Measurements from ENCODE around the gene PDZD7. TPM values are rescaled to one million over a fixed set of nuclear protein-coding genes. Genes with fewer than 3 reads are reported as not detected.

The PDZD7 gene
- total and polyA plus RNA-seq, 9 donors = 0.07 to 1.2 (median 0.63) TPM

DNA sequence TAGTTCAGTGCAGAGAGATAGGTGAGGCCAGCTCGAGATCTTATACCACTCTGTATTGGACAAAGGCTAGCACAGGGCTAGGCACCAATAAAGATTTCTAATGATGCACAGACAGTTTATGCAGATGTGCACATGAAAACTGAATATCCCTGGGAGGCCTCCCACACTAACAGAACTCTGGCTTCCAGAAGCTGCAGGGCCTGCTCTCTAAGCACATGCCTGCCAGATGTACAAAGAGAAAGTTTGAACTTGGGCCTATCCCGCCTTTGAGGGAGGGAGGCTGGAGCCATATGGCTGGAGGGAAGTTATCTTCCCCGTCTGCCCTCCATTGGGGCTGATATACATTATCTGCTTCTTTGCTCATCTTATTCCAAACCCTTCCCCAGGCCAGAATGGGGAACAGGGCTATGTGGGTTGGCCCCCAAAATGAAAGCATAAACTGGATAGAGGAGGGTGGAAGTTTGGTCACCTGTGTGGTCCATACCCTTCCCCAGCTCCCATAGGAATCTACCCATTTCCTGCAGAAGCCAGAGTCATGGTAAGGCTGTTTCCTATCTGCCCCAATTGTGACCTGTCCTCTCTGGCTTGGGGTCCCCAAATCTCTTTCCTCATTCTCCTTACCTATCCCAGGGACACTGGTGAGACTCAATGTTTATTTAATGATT is 34.7 kb upstream of the PDZD7 start:
- H3K27me3 ChIP-seq = peaks cover 3% of the 10 kb centered on the region
- 66 to 69% (median 67%) methylated on average over 3 of the region's 3 CpGs for WGBS, 3 donors

GRCh38 chr10:101064415-101065030 is 33.6 kb upstream of the PDZD7 start:
- Histone ChIP-seq H3K4me3 (no peak overlapping the region), H3K27me3 (peaks cover 3% of the 10 kb centered on the region), H3K4me1 (ENCODE audit: insufficient read depth) (peaks cover 12% of the 10 kb centered on the region), H3K36me3 (no peaks in the 10 kb centered on the region), H3K9me3 (no peaks in the 10 kb centered on the region), H3K27ac (no peak overlapping the region)
- intact Hi-C loops (cut with DNase I) = loop anchor here in 1 of 4 donors (5.0 kb wide), 2 partner anchors 32 to 67 kb away; partner anchors contain the start of genes LZTS2, PDZD7 and SFXN3
- no peak for DNase-seq
- 75 to 83% (median 77%) methylated on average over 9 of the region's 9 CpGs for WGBS, 3 donors
- TF ChIP-seq EP300 (IDR thresholded peaks at IDR 0.05) (no peak), CTCF (IDR thresholded peaks at IDR 0.05) (no peak), POLR2A (IDR thresholded peaks at IDR 0.05) (no peak)

More for the DNA sequence above, 34.7 kb upstream of the PDZD7 start:
- Histone ChIP-seq H3K4me1 (ENCODE audit: insufficient read depth) (peaks cover 12% of the 10 kb centered on the region), H3K36me3 (no peaks in the 10 kb centered on the region), H3K27ac (no peak overlapping the region), H3K4me3 (no peak overlapping the region), H3K9me3 (no peaks in the 10 kb centered on the region)
- DNase-seq = no peak
- intact Hi-C loops (cut with DNase I) = loop anchor here in 1 of 4 donors (5.0 kb wide), 1 partner anchor 33 kb away; the partner anchor contains the start of genes PDZD7 and SFXN3
- TF ChIP-seq EP300 (IDR thresholded peaks at IDR 0.05) (no peak), CTCF (IDR thresholded peaks at IDR 0.05) (no peak), POLR2A (IDR thresholded peaks at IDR 0.05) (no peak)

DNA sequence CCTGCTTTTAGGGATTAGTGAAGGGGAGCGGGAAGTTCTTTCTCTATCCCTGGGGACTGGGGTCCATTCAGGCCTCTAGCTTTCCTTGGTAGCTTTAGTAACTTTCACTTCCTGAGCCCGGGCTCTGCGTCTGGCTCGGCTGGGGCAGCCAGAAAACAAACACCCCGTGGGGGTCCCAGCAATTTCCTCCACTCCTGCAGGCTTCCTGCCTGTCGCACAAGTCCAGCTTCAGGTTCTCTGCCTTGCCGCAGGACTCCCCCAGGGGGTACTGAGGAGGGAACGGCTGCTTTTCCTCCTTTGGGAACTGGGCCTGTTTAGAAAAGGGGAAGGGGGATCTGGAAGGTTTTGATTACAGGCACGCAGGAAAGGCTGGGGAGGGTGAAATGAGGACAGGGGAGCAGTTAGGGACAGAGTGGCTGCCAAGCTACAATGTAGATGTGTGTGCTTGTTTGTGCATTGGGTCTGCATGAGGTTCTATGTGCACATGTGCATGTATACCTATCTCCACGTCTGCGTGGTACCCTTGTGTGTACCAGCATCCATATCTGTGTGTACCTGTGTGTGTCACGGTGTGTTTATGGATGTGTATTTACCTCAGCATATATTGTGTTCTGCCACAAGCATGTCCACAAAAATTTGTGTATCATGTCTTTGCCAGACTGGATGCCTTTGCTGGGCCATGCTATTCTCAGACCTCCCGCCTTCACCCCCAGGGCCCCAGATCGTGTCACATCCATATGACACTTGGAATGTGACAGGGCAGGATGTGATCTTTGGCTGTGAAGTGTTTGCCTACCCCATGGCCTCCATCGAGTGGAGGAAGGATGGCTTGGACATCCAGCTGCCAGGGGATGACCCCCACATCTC is 32.9 kb upstream of the PDZD7 start:
- DNase-seq = no peak
- no peak for TF ChIP-seq EP300 (IDR thresholded peaks at IDR 0.05)
- no peak for TF ChIP-seq CTCF (IDR thresholded peaks at IDR 0.05)
- no peak for TF ChIP-seq POLR2A (IDR thresholded peaks at IDR 0.05)
- peaks cover 12% of the 10 kb centered on the region for H3K4me1 ChIP-seq (ENCODE audit: insufficient read depth)
- no peaks in the 10 kb centered on the region for H3K36me3 ChIP-seq
- 55 to 65% (median 63%) methylated on average over 14 to 15 of the region's 15 CpGs for WGBS, 3 donors
- H3K9me3 ChIP-seq = no peaks in the 10 kb centered on the region
- no peak overlapping the region for H3K4me3 ChIP-seq
- intact Hi-C loops (cut with DNase I) = loop anchor here in 1 of 4 donors (5.0 kb wide), 1 partner anchor 66 kb away; the partner anchor contains the start of gene LZTS2
- no peak overlapping the region for H3K27ac ChIP-seq
- peaks cover 3% of the 10 kb centered on the region for H3K27me3 ChIP-seq

DNA sequence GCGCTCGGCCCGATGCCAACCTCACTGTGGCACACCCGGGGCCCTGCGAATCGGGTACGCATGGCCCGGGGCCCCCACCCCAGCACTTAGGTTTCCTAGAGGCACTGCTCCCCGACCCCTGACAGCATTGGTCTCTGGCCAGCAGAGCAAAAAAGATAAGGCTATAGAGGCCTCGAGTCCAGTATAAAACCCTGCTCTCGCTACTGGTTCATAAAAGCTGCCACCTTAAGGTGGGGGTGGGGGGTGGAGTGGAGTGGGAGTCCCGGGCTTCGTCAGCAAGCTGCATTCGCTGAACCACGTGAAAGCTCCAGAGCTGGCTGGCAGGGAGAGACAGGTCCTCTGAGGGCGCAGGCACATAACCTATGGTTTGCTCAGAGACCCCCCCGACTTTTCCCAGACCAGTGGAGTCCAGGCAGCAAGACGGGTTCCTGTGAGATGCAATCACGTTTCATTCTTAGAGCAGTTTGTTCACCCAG is 32.2 kb upstream of the PDZD7 start:
- no peak for DNase-seq
- H3K27ac ChIP-seq = no peak overlapping the region
- H3K4me3 ChIP-seq = no peak overlapping the region
- no peaks in the 10 kb centered on the region for H3K36me3 ChIP-seq
- peaks cover 3% of the 10 kb centered on the region for H3K27me3 ChIP-seq
- 16 to 22% (median 18%) methylated on average over 19 of the region's 19 CpGs for WGBS, 3 donors
- no peaks in the 10 kb centered on the region for H3K9me3 ChIP-seq
- intact Hi-C loops (cut with DNase I) = loop anchor here in 1 of 4 donors (5.0 kb wide), 1 partner anchor 66 kb away; the partner anchor contains the start of gene LZTS2
- TF ChIP-seq POLR2A (IDR thresholded peaks at IDR 0.05) = no peak
- no peak for TF ChIP-seq CTCF (IDR thresholded peaks at IDR 0.05)
- peaks cover 12% of the 10 kb centered on the region for H3K4me1 ChIP-seq (ENCODE audit: insufficient read depth)

Measured in ovary (tissue), 9 donors.